Sigmoid colon (tissue), 7 donors: ENCODE results near the gene FUCA1. TPM values are rescaled to one million over a fixed set of nuclear protein-coding genes. Genes with fewer than 3 reads are reported as not detected.

Experiments used
- DNase-seq: peaks from one replicate; pipeline ENCODE4 v3.0.0-alpha.2; 2019
- H3K27ac ChIP-seq, 4 donors: fragments of 200-600 bp; sonication (generic); one replicate each; pipeline ENCODE4 v1.5.1; 2016 to 2019; ENCODE audit warnings: mild to moderate bottlenecking in 1 of 4
- H3K27me3 ChIP-seq, 3 donors: fragments of 200-600 bp; sonication (generic); one replicate each; pipeline ENCODE4 v1.5.1; 2019; ENCODE audit warnings: mild to moderate bottlenecking in 1 of 3
- H3K36me3 ChIP-seq, 4 donors: fragments of 200-600 bp; sonication (generic); one replicate each; pipeline ENCODE4 v1.5.1; 2016 to 2019
- H3K4me1 ChIP-seq, 4 donors: fragments of 200-600 bp; sonication (generic); one replicate each; pipeline ENCODE4 v1.5.1; 2017 to 2019
- H3K4me3 ChIP-seq, 4 donors: fragments of 200-600 bp; sonication (generic); one replicate each; pipeline ENCODE4 v1.5.1; 2017 to 2019; ENCODE audit warnings: mild to moderate bottlenecking in 2 of 4, moderate library complexity in 1 of 4
- H3K9me3 ChIP-seq, 4 donors: fragments of 200-600 bp in 3 of 4; sonication (generic) in 3 of 4; one replicate each; pipeline versions ENCODE4 v1.5.1 to v1.6.1; 2013 to 2019
- CTCF ChIP-seq, 4 experiments: fragments of 450-650 bp in 3 of 4; fragments of 200-600 bp in 1 of 4; IDR thresholded peaks; one replicate each; pipeline ENCODE4 v1.5.1; 2016 to 2019; ENCODE audit warnings: antibody characterized with exemption in 4 of 4, mild to moderate bottlenecking in 3 of 4, moderate library complexity in 2 of 4
- EP300 ChIP-seq, 4 donors: sonication (generic); formaldehyde crosslinking; IDR thresholded peaks; one replicate each; pipeline ENCODE4 v1.6.1; 2017; ENCODE audit warnings: antibody characterized with exemption in 4 of 4
- POLR2A ChIP-seq, 2 donors: fragments of 450-650 bp; IDR thresholded peaks; one replicate each; pipeline ENCODE4 v1.6.1; 2016; ENCODE audit warnings: antibody characterized with exemption in 2 of 2, mild to moderate bottlenecking in 2 of 2, moderate library complexity in 2 of 2
- POLR2AphosphoS5 ChIP-seq, 4 donors: sonication (generic); formaldehyde crosslinking; IDR thresholded peaks; one replicate each; pipeline ENCODE4 v1.6.1; 2017; ENCODE audit warnings: antibody characterized with exemption in 4 of 4
- WGBS, 2 donors: extraction: QIAGEN DNeasy Blood & Tissue Kit; methylation state at CpG; one replicate each; pipeline ENCODE4 v1.1.7; 2013; 5-methylcytosine and 5-hydroxymethylcytosine counted together
- intact Hi-C: fragments of 100-400 bp; cut with DNase I; formaldehyde crosslinking; loops from one replicate; pipeline ENCODE4 v1.15.1; 2023
- polyA plus RNA-seq, 3 donors: library from polyadenylated mRNA; stranded (reverse); fragments of 200-250 nt; gene quantifications; one replicate each; pipeline ENCODE4 v1.2.3, GENCODE V29; 2013
- total RNA-seq, 4 donors: library from RNA; depleted of rRNA; stranded (reverse); fragments of >200 nt; gene quantifications; one replicate each; pipeline ENCODE4 v1.1.0, GENCODE V29; 2016
- donor health status: healthy with polysubstance abuse.
- donor health status: Bipolar disorder and iron deficiency.
- donor health status: healthy.

The FUCA1 gene
- total and polyA plus RNA-seq, 7 donors = 14.1 to 260 (median 28.9) TPM

DNA sequence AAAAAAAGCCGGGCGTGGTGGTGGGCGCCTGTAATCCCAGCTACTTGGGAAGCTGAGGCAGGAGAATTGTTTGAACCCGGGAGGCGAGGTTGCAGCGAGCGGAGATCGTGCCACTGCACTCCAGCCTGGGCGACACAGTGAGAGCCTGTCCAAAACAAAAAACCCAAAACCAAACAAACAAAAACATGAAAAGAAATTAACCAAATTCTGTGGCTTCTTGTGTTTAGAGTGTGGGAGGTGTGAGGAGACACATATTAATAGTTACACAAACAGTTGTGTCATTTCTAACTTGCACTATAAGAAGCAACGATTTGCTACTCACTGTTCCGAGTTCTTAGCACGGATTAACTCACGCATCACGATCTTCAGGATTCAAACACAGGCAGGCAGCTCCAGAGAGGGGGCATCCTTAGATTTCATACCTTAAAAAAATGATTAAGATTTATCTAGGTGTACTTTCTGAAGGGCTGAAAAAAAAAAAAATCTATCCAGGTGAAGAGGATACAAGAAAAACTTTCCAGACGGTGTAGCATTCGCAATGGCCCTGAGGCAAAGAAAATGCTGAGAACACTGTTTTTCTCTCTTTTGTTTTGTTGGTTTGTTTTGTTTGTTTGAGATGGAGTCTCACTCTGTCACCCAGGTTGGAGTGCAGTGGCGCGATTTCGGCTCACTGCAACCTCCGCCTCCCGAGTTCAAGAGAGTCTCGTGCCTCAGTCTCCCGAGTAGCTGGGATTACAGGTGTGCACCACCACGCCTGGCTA is 42.1 kb downstream of the FUCA1 start:
- H3K9me3 ChIP-seq = no peaks in the 10 kb centered on the region
- peak overlapping the region; percentile 85 to 96 (median 95) for H3K27ac ChIP-seq
- H3K4me3 ChIP-seq = peak overlapping the region; percentile 61 to 97 (median 92)
- 56 to 65% methylated on average over 24 of the region's 24 CpGs for WGBS, 2 donors
- H3K27me3 ChIP-seq = no peaks in the 10 kb centered on the region
- H3K36me3 ChIP-seq = no peaks in the 10 kb centered on the region
- intact Hi-C loops = loop anchor here (2.0 kb wide), 1 partner anchor 43 kb away; the partner anchor contains the start of gene FUCA1
- TF ChIP-seq POLR2A (IDR thresholded peaks at IDR 0.05) (no peak), POLR2AphosphoS5 (IDR thresholded peaks at IDR 0.05) (no peak), CTCF (IDR thresholded peaks at IDR 0.05) (no peak), EP300 (IDR thresholded peaks at IDR 0.05) (no peak)
- H3K4me1 ChIP-seq = peaks cover 0 to 14% (median 9%) of the 10 kb centered on the region in 4 donors
- DNase-seq = no peak

- intact Hi-C loops = loop anchor here (2.0 kb wide), 1 partner anchor 44 kb away; the partner anchor contains the start of gene FUCA1
- H3K27me3 ChIP-seq = no peaks in the 10 kb centered on the region
- 1% methylated on average over 42 of the region's 42 CpGs for WGBS, 2 donors
- TF ChIP-seq CTCF (IDR thresholded peaks at IDR 0.05) (no peak), EP300 (IDR thresholded peaks at IDR 0.05) (peak in 1 of 4 donors; percentile 60), POLR2AphosphoS5 (IDR thresholded peaks at IDR 0.05) (peak; percentile 91 to 98 (median 96)), POLR2A (IDR thresholded peaks at IDR 0.05) (peak; percentile 87 to 89)
- peaks cover 0 to 14% (median 9%) of the 10 kb centered on the region in 4 donors for H3K4me1 ChIP-seq
- H3K4me3 ChIP-seq = peak within 1 kb of the TSS; percentile 61 to 97 (median 92)
- no peaks in the 10 kb centered on the region for H3K9me3 ChIP-seq
- H3K27ac ChIP-seq = peak within 1 kb of the TSS; percentile 85 to 96 (median 95)
- H3K36me3 ChIP-seq = peaks cover 0 to under 1% (median under 1%) of the 10 kb centered on the region in 4 donors
- DNase-seq = peak; percentile 95
Measured at GRCh38 chr1:23825076-23825761, 42.9 kb downstream of the FUCA1 start, which contains the start of gene HMGCL. Gene HMGCL, minus strand, starts transcription at chr1:23825429. Its CDS starts 14 bp downstream, at chr1:23825415.

GRCh38 chr1:23824711-23825075 is 43.4 kb downstream of the FUCA1 start:
- Histone ChIP-seq H3K4me1 (peaks cover 0 to 14% (median 9%) of the 10 kb centered on the region in 4 donors), H3K9me3 (no peaks in the 10 kb centered on the region), H3K27ac (peak overlapping the region; percentile 85 to 96 (median 95)), H3K27me3 (no peaks in the 10 kb centered on the region), H3K4me3 (peak overlapping the region; percentile 61 to 97 (median 92)), H3K36me3 (peaks cover 0 to 6% (median 3%) of the 10 kb centered on the region in 4 donors)
- TF ChIP-seq POLR2A (IDR thresholded peaks at IDR 0.05) (no peak), POLR2AphosphoS5 (IDR thresholded peaks at IDR 0.05) (no peak), EP300 (IDR thresholded peaks at IDR 0.05) (no peak), CTCF (IDR thresholded peaks at IDR 0.05) (no peak)
- DNase-seq = no peak
- 2 to 4% methylated on average over 8 of the region's 8 CpGs for WGBS, 2 donors
- intact Hi-C loops = loop anchor here (2.0 kb wide), 1 partner anchor 44 kb away; the partner anchor contains the start of gene FUCA1

- H3K4me1 ChIP-seq = peaks cover 0 to 14% (median 9%) of the 10 kb centered on the region in 4 donors
- H3K9me3 ChIP-seq = no peaks in the 10 kb centered on the region
- no peak overlapping the region for H3K27ac ChIP-seq
- 89 to 92% methylated on average over 7 of the region's 7 CpGs for WGBS, 2 donors
- TF ChIP-seq POLR2AphosphoS5 (IDR thresholded peaks at IDR 0.05) = no peak
- no peak for TF ChIP-seq CTCF (IDR thresholded peaks at IDR 0.05)
- TF ChIP-seq POLR2A (IDR thresholded peaks at IDR 0.05) = no peak
- no peak for TF ChIP-seq EP300 (IDR thresholded peaks at IDR 0.05)
- H3K36me3 ChIP-seq = peaks cover 0 to 14% (median 5%) of the 10 kb centered on the region in 4 donors
- intact Hi-C loops = loop anchor here (2.0 kb wide), 2 partner anchors 23 to 45 kb away; partner anchors contain the start of genes FUCA1 and GALE
- H3K27me3 ChIP-seq = no peaks in the 10 kb centered on the region
- DNase-seq = no peak
- H3K4me3 ChIP-seq = no peak overlapping the region
Measured at GRCh38 chr1:23823767-23824166, 44.3 kb downstream of the FUCA1 start.
